WERI-Rb-1 (cell line): ENCODE data around the gene TBC1D32.

Source experiments
- DNase-seq: peaks from one replicate; pipeline ENCODE4 v3.0.0-alpha.2; 2020
- H3K27ac ChIP-seq: fragments of 250-450 bp; sonication (Bioruptor Pico); 2 replicates; pipeline ENCODE4 v1.5.1; 2020; ENCODE audit warnings: mild to moderate bottlenecking, moderate library complexity
- H3K27me3 ChIP-seq: fragments of 250-450 bp; sonication (Bioruptor Pico); 2 replicates; pipeline ENCODE4 v1.5.1; 2021; ENCODE audit warnings: mild to moderate bottlenecking, low read depth, moderate library complexity; ENCODE audit not compliant: insufficient read depth, severe bottlenecking
- H3K36me3 ChIP-seq: fragments of 250-450 bp; sonication (Bioruptor Pico); 2 replicates; pipeline ENCODE4 v1.5.1; 2020; ENCODE audit warnings: mild to moderate bottlenecking, moderate library complexity
- H3K4me3 ChIP-seq: 2 replicates; pipeline ENCODE4 v1.5.1; 2011; ENCODE audit warnings: low read depth, mild to moderate bottlenecking, control low read depth, low read length
- H3K9me3 ChIP-seq: fragments of 250-450 bp; sonication (Bioruptor Pico); 2 replicates; pipeline ENCODE4 v1.5.1; 2021; ENCODE audit warnings: mild to moderate bottlenecking, moderate library complexity; ENCODE audit not compliant: severe bottlenecking
- TF ChIP-seq, protein P1 (sequence below): IDR thresholded peaks from 2 replicates; pipeline ENCODE4 v1.5.1; 2011; ENCODE audit warnings: low read depth, mild to moderate bottlenecking, control low read depth, inconsistent platforms, low read length

TBC1D32 gene

DNA sequence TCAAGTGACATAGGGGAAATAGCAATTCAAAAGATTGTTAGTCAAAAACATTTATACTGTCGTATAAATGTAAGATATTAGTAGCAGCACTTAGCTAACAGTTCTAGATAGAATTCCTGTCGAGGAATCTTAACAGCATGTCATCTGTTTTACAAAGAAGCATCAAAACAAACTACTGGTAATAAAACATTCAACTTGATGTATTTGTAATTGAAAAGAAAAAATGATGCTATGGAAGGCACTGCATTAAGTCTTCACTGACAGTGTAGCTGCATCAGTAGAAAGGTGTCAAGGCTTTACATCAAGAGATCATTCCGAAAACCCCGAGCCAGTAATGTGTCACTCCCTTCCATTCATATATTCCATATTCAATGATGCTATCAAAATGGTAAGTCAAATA, 223.5 kb downstream of the TBC1D32 start:
- Histone ChIP-seq H3K27ac (no peak overlapping the region), H3K36me3 (no peaks in the 10 kb centered on the region), H3K9me3 (no peaks in the 10 kb centered on the region), H3K27me3 (no peaks in the 10 kb centered on the region), H3K4me3 (no peak overlapping the region)
- TF ChIP-seq, protein P1, sequence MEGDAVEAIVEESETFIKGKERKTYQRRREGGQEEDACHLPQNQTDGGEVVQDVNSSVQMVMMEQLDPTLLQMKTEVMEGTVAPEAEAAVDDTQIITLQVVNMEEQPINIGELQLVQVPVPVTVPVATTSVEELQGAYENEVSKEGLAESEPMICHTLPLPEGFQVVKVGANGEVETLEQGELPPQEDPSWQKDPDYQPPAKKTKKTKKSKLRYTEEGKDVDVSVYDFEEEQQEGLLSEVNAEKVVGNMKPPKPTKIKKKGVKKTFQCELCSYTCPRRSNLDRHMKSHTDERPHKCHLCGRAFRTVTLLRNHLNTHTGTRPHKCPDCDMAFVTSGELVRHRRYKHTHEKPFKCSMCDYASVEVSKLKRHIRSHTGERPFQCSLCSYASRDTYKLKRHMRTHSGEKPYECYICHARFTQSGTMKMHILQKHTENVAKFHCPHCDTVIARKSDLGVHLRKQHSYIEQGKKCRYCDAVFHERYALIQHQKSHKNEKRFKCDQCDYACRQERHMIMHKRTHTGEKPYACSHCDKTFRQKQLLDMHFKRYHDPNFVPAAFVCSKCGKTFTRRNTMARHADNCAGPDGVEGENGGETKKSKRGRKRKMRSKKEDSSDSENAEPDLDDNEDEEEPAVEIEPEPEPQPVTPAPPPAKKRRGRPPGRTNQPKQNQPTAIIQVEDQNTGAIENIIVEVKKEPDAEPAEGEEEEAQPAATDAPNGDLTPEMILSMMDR: no peak
- DNase-seq: no peak

- Histone ChIP-seq H3K9me3 (no peaks in the 10 kb centered on the region), H3K36me3 (no peaks in the 10 kb centered on the region), H3K27ac (no peak overlapping the region), H3K27me3 (no peaks in the 10 kb centered on the region), H3K4me3 (no peak overlapping the region)
- TF ChIP-seq, protein P1: no peak
- no peak for DNase-seq
Measured at GRCh38 chr6:121106962-121107361, 227.3 kb downstream of the TBC1D32 start.

- H3K4me3 ChIP-seq: no peak overlapping the region
- no peaks in the 10 kb centered on the region for H3K9me3 ChIP-seq
- no peak overlapping the region for H3K27ac ChIP-seq
- H3K27me3 ChIP-seq: no peaks in the 10 kb centered on the region
- H3K36me3 ChIP-seq: no peaks in the 10 kb centered on the region
- DNase-seq: no peak
- TF ChIP-seq, protein P1: no peak
Measured at GRCh38 chr6:121105461-121105860, 228.8 kb downstream of the TBC1D32 start.

- Histone ChIP-seq H3K27ac (no peak overlapping the region), H3K4me3 (no peak overlapping the region), H3K9me3 (no peaks in the 10 kb centered on the region), H3K27me3 (no peaks in the 10 kb centered on the region), H3K36me3 (no peaks in the 10 kb centered on the region)
- TF ChIP-seq, protein P1: no peak
- DNase-seq: no peak
Measured at GRCh38 chr6:121093928-121094327, 240.4 kb downstream of the TBC1D32 start.

GRCh38 chr6:121090492-121090891, 243.8 kb downstream of the TBC1D32 start:
- Histone ChIP-seq H3K4me3 (no peak overlapping the region), H3K27me3 (no peaks in the 10 kb centered on the region), H3K9me3 (no peaks in the 10 kb centered on the region), H3K36me3 (no peaks in the 10 kb centered on the region), H3K27ac (no peak overlapping the region)
- no peak for DNase-seq
- TF ChIP-seq, protein P1: no peak

DNA sequence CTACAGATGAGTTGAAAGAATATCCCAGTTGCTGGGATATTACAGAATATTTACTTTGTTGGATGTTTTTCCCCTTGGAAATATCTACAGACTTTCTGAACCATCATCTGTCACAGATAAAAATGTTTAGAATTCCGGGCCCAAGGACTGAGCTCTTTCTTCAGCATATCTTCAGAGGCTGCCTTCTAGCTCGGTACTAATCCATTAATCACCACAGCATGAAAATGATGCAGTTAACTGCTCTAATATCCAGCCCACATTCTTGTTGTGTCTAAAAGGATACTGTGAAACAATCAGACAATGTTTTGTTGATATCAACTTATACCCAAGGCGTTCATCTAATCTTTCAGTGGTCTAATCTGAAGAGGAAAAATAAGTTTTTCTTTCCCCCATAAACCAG, 247.4 kb downstream of the TBC1D32 start:
- H3K27me3 ChIP-seq: no peaks in the 10 kb centered on the region
- H3K9me3 ChIP-seq: no peaks in the 10 kb centered on the region
- H3K27ac ChIP-seq: no peak overlapping the region
- TF ChIP-seq, protein P1: no peak
- DNase-seq: no peak
- H3K4me3 ChIP-seq: no peak overlapping the region
- H3K36me3 ChIP-seq: no peaks in the 10 kb centered on the region
